HG03442 (cell line): Measurements from ENCODE around the gene DLX6.
"Not testable (repeated sequence)": the region's sequence is repeated elsewhere in the genome, so short reads cannot be mapped to it uniquely, and the experiment has no call there.

Source experiments
- ATAC-seq: cut with Tn5 transposase; IDR thresholded peaks from one replicate; pipeline ENCODE4 v1.9.1; 2021; ENCODE audit warnings: mild to moderate bottlenecking, moderate library complexity; ENCODE audit not compliant: unreplicated experiment

Gene DLX6

GRCh38 chr7:97021747-97022490, 16.6 kb downstream of the DLX6 start:
- no peak for ATAC-seq

- no peak for ATAC-seq
Measured at GRCh38 chr7:97022491-97023306, 17.3 kb downstream of the DLX6 start.

GRCh38 chr7:97024209-97025129, 19.1 kb downstream of the DLX6 start, which contains the start of gene DLX5:
Gene DLX5 (minus strand): TSS chr7:97024831. CDS start chr7:97024623, 208 bp downstream.
- no peak for ATAC-seq

GRCh38 chr7:97025130-97025499, 19.8 kb downstream of the DLX6 start:
- no peak for ATAC-seq

- ATAC-seq = no peak
Measured at GRCh38 chr7:97025983-97026714, 20.8 kb downstream of the DLX6 start.

GRCh38 chr7:97026715-97027426, 21.5 kb downstream of the DLX6 start:
- peak; percentile 8 for ATAC-seq

- peak; percentile 88 for ATAC-seq
Measured at GRCh38 chr7:97027427-97028234, 22.3 kb downstream of the DLX6 start.

GRCh38 chr7:97034213-97034852, 29.0 kb downstream of the DLX6 start:
- not testable (repeated sequence) for ATAC-seq

GRCh38 chr7:97039374-97040065, 34.2 kb downstream of the DLX6 start:
- ATAC-seq = no peak

- no peak for ATAC-seq
Measured at GRCh38 chr7:97043281-97043680, 37.9 kb downstream of the DLX6 start.
